Measurements from ENCODE around the gene DYNC1I1.

GRCh38 chr7:95802270-95802669, 29.9 kb downstream of the DYNC1I1 start:
- TF ChIP-seq CTCF (conservative IDR thresholded peaks at IDR 0.05) (no peak), EZH2 (IDR thresholded peaks at IDR 0.05; ENCODE audit: low read depth) (no peak)
